ENCODE data around the gene AQP9.

DNA sequence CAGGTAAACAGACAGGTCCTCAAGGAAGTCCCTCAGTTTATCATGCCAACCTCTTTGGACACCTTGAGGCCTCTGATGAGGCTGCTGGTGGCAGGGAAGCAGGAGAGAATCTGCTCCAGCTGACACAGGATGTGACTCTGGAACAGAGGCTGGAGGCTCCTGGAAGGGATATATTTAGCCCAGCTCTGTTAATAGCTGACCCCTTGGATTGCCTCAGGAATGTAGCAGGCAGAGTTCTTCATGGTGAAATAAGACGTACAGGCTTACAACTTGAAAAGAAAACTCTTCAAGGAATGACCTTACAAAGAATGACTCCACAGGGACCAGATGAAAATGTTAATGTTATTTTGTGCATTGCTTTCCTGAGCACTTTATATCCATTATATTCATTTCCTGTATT lies 90.5 kb downstream of the AQP9 start:
- TF ChIP-seq, protein P1, sequence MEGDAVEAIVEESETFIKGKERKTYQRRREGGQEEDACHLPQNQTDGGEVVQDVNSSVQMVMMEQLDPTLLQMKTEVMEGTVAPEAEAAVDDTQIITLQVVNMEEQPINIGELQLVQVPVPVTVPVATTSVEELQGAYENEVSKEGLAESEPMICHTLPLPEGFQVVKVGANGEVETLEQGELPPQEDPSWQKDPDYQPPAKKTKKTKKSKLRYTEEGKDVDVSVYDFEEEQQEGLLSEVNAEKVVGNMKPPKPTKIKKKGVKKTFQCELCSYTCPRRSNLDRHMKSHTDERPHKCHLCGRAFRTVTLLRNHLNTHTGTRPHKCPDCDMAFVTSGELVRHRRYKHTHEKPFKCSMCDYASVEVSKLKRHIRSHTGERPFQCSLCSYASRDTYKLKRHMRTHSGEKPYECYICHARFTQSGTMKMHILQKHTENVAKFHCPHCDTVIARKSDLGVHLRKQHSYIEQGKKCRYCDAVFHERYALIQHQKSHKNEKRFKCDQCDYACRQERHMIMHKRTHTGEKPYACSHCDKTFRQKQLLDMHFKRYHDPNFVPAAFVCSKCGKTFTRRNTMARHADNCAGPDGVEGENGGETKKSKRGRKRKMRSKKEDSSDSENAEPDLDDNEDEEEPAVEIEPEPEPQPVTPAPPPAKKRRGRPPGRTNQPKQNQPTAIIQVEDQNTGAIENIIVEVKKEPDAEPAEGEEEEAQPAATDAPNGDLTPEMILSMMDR (IDR thresholded peaks at IDR 0.05), result no peak
- no peak for TF ChIP-seq POLR2A (IDR thresholded peaks at IDR 0.05)

Measured in body of pancreas (tissue), 4 donors.